Esophagus muscularis mucosa (tissue), 4 donors: Measurements from ENCODE around the gene ADPRHL1.

Experiments
- EP300 ChIP-seq: sonication (generic); formaldehyde crosslinking; IDR thresholded peaks from one replicate; pipeline ENCODE4 v1.6.1; 2017; ENCODE audit warnings: antibody characterized with exemption
- POLR2A ChIP-seq: fragments of 450-650 bp; IDR thresholded peaks from one replicate; pipeline ENCODE4 v1.6.1; 2017; ENCODE audit warnings: antibody characterized with exemption, moderate library complexity, mild to moderate bottlenecking, low read depth
- POLR2AphosphoS5 ChIP-seq, 2 donors: sonication (generic); formaldehyde crosslinking; IDR thresholded peaks; one replicate each; pipeline ENCODE4 v1.6.1; 2017; ENCODE audit warnings: antibody characterized with exemption in 2 of 2
- TF ChIP-seq, protein P1 (sequence below), 3 experiments: fragments of 200-600 bp in 2 of 3; fragments of 450-650 bp in 1 of 3; sonication (generic) in 2 of 3; IDR thresholded peaks; one replicate each; pipeline ENCODE4 v1.5.1; 2017 to 2019; ENCODE audit warnings: antibody characterized with exemption in 3 of 3, mild to moderate bottlenecking in 2 of 3, moderate library complexity in 1 of 3

GRCh38 chr13:113475280-113475679 lies 22.0 kb upstream of the ADPRHL1 start:
- TF ChIP-seq, protein P1, sequence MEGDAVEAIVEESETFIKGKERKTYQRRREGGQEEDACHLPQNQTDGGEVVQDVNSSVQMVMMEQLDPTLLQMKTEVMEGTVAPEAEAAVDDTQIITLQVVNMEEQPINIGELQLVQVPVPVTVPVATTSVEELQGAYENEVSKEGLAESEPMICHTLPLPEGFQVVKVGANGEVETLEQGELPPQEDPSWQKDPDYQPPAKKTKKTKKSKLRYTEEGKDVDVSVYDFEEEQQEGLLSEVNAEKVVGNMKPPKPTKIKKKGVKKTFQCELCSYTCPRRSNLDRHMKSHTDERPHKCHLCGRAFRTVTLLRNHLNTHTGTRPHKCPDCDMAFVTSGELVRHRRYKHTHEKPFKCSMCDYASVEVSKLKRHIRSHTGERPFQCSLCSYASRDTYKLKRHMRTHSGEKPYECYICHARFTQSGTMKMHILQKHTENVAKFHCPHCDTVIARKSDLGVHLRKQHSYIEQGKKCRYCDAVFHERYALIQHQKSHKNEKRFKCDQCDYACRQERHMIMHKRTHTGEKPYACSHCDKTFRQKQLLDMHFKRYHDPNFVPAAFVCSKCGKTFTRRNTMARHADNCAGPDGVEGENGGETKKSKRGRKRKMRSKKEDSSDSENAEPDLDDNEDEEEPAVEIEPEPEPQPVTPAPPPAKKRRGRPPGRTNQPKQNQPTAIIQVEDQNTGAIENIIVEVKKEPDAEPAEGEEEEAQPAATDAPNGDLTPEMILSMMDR (IDR thresholded peaks at IDR 0.05), result no peak
- TF ChIP-seq POLR2AphosphoS5 (IDR thresholded peaks at IDR 0.05) (no peak), EP300 (no peak), POLR2A (no peak)
